HepG2 (cell line): ENCODE measurements around the gene SHISA5. TPM values are rescaled to one million over a fixed set of nuclear protein-coding genes. Genes with fewer than 3 reads are reported as not detected.

Source experiments
- ATAC-seq: fragments of 200-7000 bp; cut with Tn5 transposase; 3 replicates; pipeline ENCODE4 v1.9.1; 2020; ENCODE audit warnings: mild to moderate bottlenecking, moderate library complexity
- Bru-seq: library from RNA; stranded (reverse); fragments of 400-500 nt; gene quantifications from one replicate; lab custom pipeline; 2021; lab: Mats Ljungman, UMichigan
- BruChase-seq, 2 experiments: library from RNA; stranded (reverse); fragments of 400-500 nt; gene quantifications; one replicate each; lab custom pipeline; 2021; lab: Mats Ljungman, UMichigan
- BruUV-seq: library from RNA; stranded (reverse); fragments of 400-500 nt; replicated peaks from 2 replicates; lab custom pipeline; 2021; lab: Mats Ljungman, UMichigan
- CTCF ChIA-PET: fragments of 300-600 bp; formaldehyde crosslinking; extraction: SDS; loops from one replicate; lab custom pipeline; 2021; ENCODE audit warnings: low total read pairs, inconsistent platforms, low intra/inter-chr PET ratio; lab: Yijun Ruan, JAX
- POLR2A ChIA-PET: fragments of 350-600 bp; sonication (Branson Sonifier 250); formaldehyde crosslinking; loops from one replicate; lab custom pipeline; 2020; ENCODE audit warnings: antibody characterized with exemption, inconsistent platforms; lab: Yijun Ruan, JAX
- DNase-seq: peaks from one replicate; pipeline ENCODE4 v3.0.0-alpha.2; 2015; ENCODE audit warnings: low spot score
- FAIRE-seq: peaks from 3 replicates; lab custom pipeline; 2011; peaks lifted over from hg19 to GRCh38; lab: Jason Lieb, UNC
- H2AFZ ChIP-seq: one replicate; pipeline ENCODE4 v1.6.1; 2011; ENCODE audit warnings: low read length, inconsistent platforms
- H3K27ac ChIP-seq: fragments of 300-600 bp; 3 replicates; pipeline ENCODE4 v1.8.0; 2011; ENCODE audit warnings: mixed run types, mild to moderate bottlenecking, mixed read lengths, low read length, inconsistent platforms; ENCODE audit not compliant: insufficient read depth; ENCODE audit errors: extremely low read length
- H3K27me3 ChIP-seq, 2 experiments: fragments of 200-600 bp in 1 of 2; 2 replicates in 1 of 2; 3 replicates in 1 of 2; pipeline versions ENCODE4 v1.6.0 to v1.8.0; 2011; ENCODE audit warnings: low read length in 2 of 2, mild to moderate bottlenecking in 2 of 2, moderate library complexity in 2 of 2, inconsistent platforms in 1 of 2; ENCODE audit not compliant: insufficient read depth in 2 of 2, control insufficient read depth in 1 of 2
- H3K36me3 ChIP-seq, 2 experiments: fragments of 200-600 bp in 1 of 2; replicated peaks in 1 of 2; 2 replicates in 1 of 2; 3 replicates in 1 of 2; pipeline versions ENCODE4 v1.5.1 to v1.8.0; 2011; ENCODE audit warnings: low read length in 2 of 2, inconsistent platforms in 1 of 2; ENCODE audit not compliant: insufficient read depth in 2 of 2, control insufficient read depth in 1 of 2
- H3K4me1 ChIP-seq: 2 replicates; pipeline ENCODE4 v1.5.1; 2012; ENCODE audit warnings: low read length, inconsistent platforms; ENCODE audit not compliant: insufficient read depth
- H3K4me2 ChIP-seq: 2 replicates; pipeline ENCODE4 v1.6.0; 2011; ENCODE audit warnings: low read depth, low read length, inconsistent platforms
- H3K4me3 ChIP-seq, 3 experiments: fragments of 200-600 bp in 1 of 3; sonication (generic), shearing (Covaris generic) in 1 of 3; replicated peaks in 1 of 3; 2 replicates each; pipeline ENCODE4 v1.5.1; 2011 to 2016; ENCODE audit warnings: low read length in 3 of 3, inconsistent platforms in 2 of 3, low read depth in 2 of 3, mild to moderate bottlenecking in 2 of 3, control low read depth in 1 of 3, mixed read lengths in 1 of 3; ENCODE audit not compliant: insufficient read depth in 1 of 3
- H3K79me2 ChIP-seq: one replicate; pipeline ENCODE4 v1.6.1; 2011; ENCODE audit warnings: low read length, inconsistent platforms; ENCODE audit not compliant: insufficient read depth
- H3K9ac ChIP-seq: 2 replicates; pipeline ENCODE4 v1.6.0; 2011; ENCODE audit warnings: mild to moderate bottlenecking, low read depth, low read length, inconsistent platforms; ENCODE audit not compliant: insufficient read depth
- H3K9me3 ChIP-seq: 2 replicates; pipeline ENCODE4 v1.5.1; 2012; ENCODE audit warnings: mild to moderate bottlenecking, low read length
- H4K20me1 ChIP-seq: 2 replicates; pipeline ENCODE4 v1.6.0; 2011; ENCODE audit warnings: inconsistent platforms, mild to moderate bottlenecking, low read length, moderate library complexity; ENCODE audit not compliant: insufficient read depth
- ARNT2 ChIP-seq: sonication (generic); formaldehyde crosslinking; IDR thresholded peaks from 2 replicates; pipeline ENCODE4 v1.8.0; 2022; ENCODE audit warnings: mild to moderate bottlenecking, low read depth, missing genetic modification reagents, moderate library complexity
- CBX1 ChIP-seq: IDR thresholded peaks from one replicate; pipeline ENCODE4 v1.6.1; 2016; ENCODE audit warnings: antibody characterized with exemption, low read depth
- HOXA7 ChIP-seq: sonication (generic); formaldehyde crosslinking; IDR thresholded peaks from 2 replicates; pipeline ENCODE4 v1.8.1; 2022; ENCODE audit warnings: mild to moderate bottlenecking, missing genetic modification reagents, moderate library complexity
- SP4 ChIP-seq: sonication (generic); formaldehyde crosslinking; IDR thresholded peaks from 2 replicates; pipeline ENCODE4 v1.8.1; 2023; ENCODE audit warnings: mild to moderate bottlenecking, missing genetic modification reagents
- U2AF1 ChIP-seq: fragments of 200-400 bp; formaldehyde crosslinking; optimal IDR thresholded peaks from 2 replicates; pipeline ENCODE3; 2017; ENCODE audit warnings: mild to moderate bottlenecking, low read depth, low read length
- ZNF567 ChIP-seq: sonication (generic); formaldehyde crosslinking; IDR thresholded peaks from 2 replicates; pipeline ENCODE4 v1.8.1; 2023; ENCODE audit warnings: mild to moderate bottlenecking, missing genetic modification reagents, borderline replicate concordance
- ZNF691 ChIP-seq: sonication (generic); formaldehyde crosslinking; IDR thresholded peaks from 2 replicates; pipeline ENCODE4 v1.4.0; 2020; ENCODE audit warnings: missing genetic modification reagents, low read depth, mild to moderate bottlenecking, borderline replicate concordance
- WGBS: methylation state at CpG from one replicate; pipeline ENCODE4 v1.1.6; 2017; ENCODE audit warnings: low lambda C conversion rate; 5-methylcytosine and 5-hydroxymethylcytosine counted together
- in situ Hi-C: cut with HindIII; loops from 2 replicates; pipeline ENCODE4 v1.10.0; 2017; ENCODE audit warnings: low pct_unique_long_range_greater_than_20kb; ENCODE audit not compliant: extremely low pct_ligation_motif_present
- intact Hi-C: fragments of 100-400 bp; cut with micrococcal nuclease; formaldehyde crosslinking; loops from one replicate; pipeline ENCODE4 v1.10.0; 2022; ENCODE audit not compliant: unreplicated experiment
- long read RNA-seq, 2 experiments: library from RNA in 1 of 2; library from polyadenylated mRNA in 1 of 2; stranded (forward) in 1 of 2; unstranded in 1 of 2; transcript quantifications; one replicate each; pipeline ENCODE4 v2.0.0, GENCODE V29; 2019 to 2022
- polyA minus RNA-seq, 3 experiments: library from RNA; depleted of rRNA, polyadenylated mRNA; stranded (reverse); fragments of >200 nt; gene quantifications; 2 replicates each; pipeline ENCODE4 v1.2.3, GENCODE V29; 2011; ENCODE audit warnings: low replicate concordance in 1 of 3
- polyA plus RNA-seq, 8 experiments: library from polyadenylated mRNA; depleted of rRNA in 3 of 8; stranded (reverse) in 7 of 8; unstranded in 1 of 8; fragments of >200 nt; fragmentation: Illumina TruSeq in 4 of 8; extraction: Trizol in 4 of 8; gene quantifications; 2 replicates each; pipeline versions ENCODE4 v1.2.1 to v1.2.3, GENCODE V29; 2011 to 2016; ENCODE audit warnings: low read depth in 4 of 8, missing spikeins in 1 of 8, mixed read lengths in 1 of 8; ENCODE audit not compliant: insufficient read depth in 1 of 8
- total RNA-seq, 5 experiments: library from RNA; depleted of rRNA; stranded (reverse); fragments of >200 nt; fragmentation: Illumina TruSeq; extraction: Trizol; gene quantifications; 2 replicates each; pipeline ENCODE4 v1.2.3, GENCODE V29; 2016; ENCODE audit warnings: low read depth in 1 of 5
- TF ChIP-seq, protein P1 (sequence below): sonication (generic); formaldehyde crosslinking; conservative IDR thresholded peaks from 2 replicates; pipeline ENCODE4 v1.8.0; 2022; ENCODE audit warnings: low read depth, missing genetic modification reagents

The SHISA5 gene, protein sequence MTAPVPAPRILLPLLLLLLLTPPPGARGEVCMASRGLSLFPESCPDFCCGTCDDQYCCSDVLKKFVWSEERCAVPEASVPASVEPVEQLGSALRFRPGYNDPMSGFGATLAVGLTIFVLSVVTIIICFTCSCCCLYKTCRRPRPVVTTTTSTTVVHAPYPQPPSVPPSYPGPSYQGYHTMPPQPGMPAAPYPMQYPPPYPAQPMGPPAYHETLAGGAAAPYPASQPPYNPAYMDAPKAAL
- total RNA-seq (2016; rRNA removed; fragmentation: Illumina TruSeq; extraction: Trizol) (74.3 and 91.4 TPM in 2 replicates), polyA plus RNA-seq (2011; rRNA removed) (75.8 and 83.0 TPM in 2 replicates), polyA minus RNA-seq (2011; rRNA and poly(A)+ RNA removed; ENCODE audit: low replicate concordance) (147 and 175 TPM in 2 replicates), Bru-seq, nascent RNA (percentile 42 among the genes with signal in this experiment), BruChase-seq, experiment 1, labeled RNA remaining after a 6-hour chase (percentile 65 among the genes with signal in this experiment), BruChase-seq, experiment 2, labeled RNA remaining after a 2-hour chase (percentile 50 among the genes with signal in this experiment)
- total RNA-seq (2016; cell fraction: cytosol; rRNA removed; fragmentation: Illumina TruSeq; extraction: Trizol; ENCODE audit: low read depth): 90.2 and 104 TPM in 2 replicates
- total RNA-seq (2016; cell fraction: insoluble cytoplasmic fraction; rRNA removed; fragmentation: Illumina TruSeq; extraction: Trizol): 67.1 and 95.9 TPM in 2 replicates
- total RNA-seq (2016; cell fraction: membrane; rRNA removed; fragmentation: Illumina TruSeq; extraction: Trizol): 162 and 190 TPM in 2 replicates
- 45.3 and 51.5 TPM in 2 replicates for total RNA-seq (2016; cell fraction: nucleus; rRNA removed; fragmentation: Illumina TruSeq; extraction: Trizol)
- 82.9 and 103 TPM in 2 replicates for polyA plus RNA-seq (2011; cell fraction: cytosol; rRNA removed)
- polyA plus RNA-seq (2011; cell fraction: nucleus; rRNA removed): 54.8 and 59.4 TPM in 2 replicates
- polyA plus RNA-seq (2012): 68.4 and 68.8 TPM in 2 replicates
- polyA plus RNA-seq (2016; cell fraction: cytosol; fragmentation: Illumina TruSeq; extraction: Trizol; ENCODE audit: low read depth): 116 and 135 TPM in 2 replicates
- 71.7 and 96.4 TPM in 2 replicates for polyA plus RNA-seq (2016; cell fraction: insoluble cytoplasmic fraction; fragmentation: Illumina TruSeq; extraction: Trizol; ENCODE audit: low read depth)
- polyA plus RNA-seq (2016; cell fraction: membrane; fragmentation: Illumina TruSeq; extraction: Trizol; ENCODE audit: low read depth): 203 and 209 TPM in 2 replicates
- 89.8 and 103 TPM in 2 replicates for polyA plus RNA-seq (2016; cell fraction: nucleus; fragmentation: Illumina TruSeq; extraction: Trizol; ENCODE audit: insufficient read depth, low read depth)
- polyA minus RNA-seq (2011; cell fraction: cytosol; rRNA and poly(A)+ RNA removed): 34.9 and 49.9 TPM in 2 replicates
- 11.2 and 15.8 TPM in 2 replicates for polyA minus RNA-seq (2011; cell fraction: nucleus; rRNA and poly(A)+ RNA removed)
- long read RNA-seq, experiment 1, transcript SHISA5-201 (6 exons, 2,369 nt): minor isoform, 8 of 184 reads
- long read RNA-seq, experiment 1, transcript SHISA5-206 (4 exons, 1,839 nt): major isoform, 95 of 184 reads
- long read RNA-seq, experiment 1, transcript SHISA5-212 (4 exons, 1,739 nt): minor isoform, 41 of 184 reads
- long read RNA-seq, experiment 1, partial matches to known transcripts: 6 of 184 reads
- long read RNA-seq, experiment 1, other reads (novel, unspliced or antisense): 33 of 184 reads
- long read RNA-seq, experiment 2, transcript SHISA5-212 (4 exons, 1,739 nt): minor isoform, 19 of 215 reads
- long read RNA-seq, experiment 2, transcript SHISA5-206 (4 exons, 1,839 nt): major isoform, 82 of 215 reads
- long read RNA-seq, experiment 2, transcript SHISA5-201 (6 exons, 2,369 nt): minor isoform, 12 of 215 reads
- long read RNA-seq, experiment 2, partial matches to known transcripts: 8 of 215 reads
- long read RNA-seq, experiment 2, other reads (novel, unspliced or antisense): 93 of 215 reads

GRCh38 chr3:48504051-48504946 is at the start of gene SHISA5:
Gene SHISA5, minus strand, starts transcription at chr3:48504174. Its CDS starts 80 bp downstream, at chr3:48504094.
- in situ Hi-C loops (loop anchor here (5.0 kb wide), 1 partner anchor 37 kb away; a partner anchor contains a TSS), intact Hi-C loops (no loop called here)
- FAIRE-seq (no peak), ATAC-seq (peak; percentile 55), DNase-seq (no peak)
- no peaks in the 10 kb centered on the region for H3K79me2 ChIP-seq
- peaks cover 46% of the 10 kb centered on the region for H3K4me1 ChIP-seq
- no peaks in the 10 kb centered on the region for H3K36me3 ChIP-seq
- CTCF ChIA-PET: no interaction called here
- H3K27me3 ChIP-seq: peaks cover 0 to 8% of the 10 kb centered on the region in 2 experiments; a peak in 1 of 5 replicates
- H2AFZ ChIP-seq: no peak within 1 kb of the TSS
- no TSS peak for BruUV-seq
- no peaks in the 10 kb centered on the region for H3K9me3 ChIP-seq
- POLR2A ChIA-PET: interaction anchor here (1.0 to 1.5 kb wide), 3 partner anchors 31 to 65 kb away, joined by 3 to 12 read pairs (median 3); partner anchors contain the start of genes ATRIP, CCDC51 and TMA7
- H3K27ac ChIP-seq: no peak within 1 kb of the TSS
- H3K4me3 ChIP-seq: peak within 1 kb of the TSS; percentile 59 to 77 (median 71)
- peak within 1 kb of the TSS; percentile 49; the same call in 1 of the 2 replicates for H3K9ac ChIP-seq
- WGBS: 8% methylated on average over 34 of the region's 66 CpGs
- no peaks in the 10 kb centered on the region for H4K20me1 ChIP-seq
- peak within 1 kb of the TSS; percentile 92 for H3K4me2 ChIP-seq
- TF ChIP-seq U2AF1 (no peak), ZNF567 (no peak), CBX1 (no peak), ARNT2 (peak; percentile 46; the same call in 1 of the 2 replicates), ZNF691 (CRISPR knock-in tag) (no peak), SP4 (0 out of 2 replicates have a peak, but pooled peaks have one; percentile 5), HOXA7 (CRISPR knock-in tag) (no peak)
- TF ChIP-seq, protein P1, sequence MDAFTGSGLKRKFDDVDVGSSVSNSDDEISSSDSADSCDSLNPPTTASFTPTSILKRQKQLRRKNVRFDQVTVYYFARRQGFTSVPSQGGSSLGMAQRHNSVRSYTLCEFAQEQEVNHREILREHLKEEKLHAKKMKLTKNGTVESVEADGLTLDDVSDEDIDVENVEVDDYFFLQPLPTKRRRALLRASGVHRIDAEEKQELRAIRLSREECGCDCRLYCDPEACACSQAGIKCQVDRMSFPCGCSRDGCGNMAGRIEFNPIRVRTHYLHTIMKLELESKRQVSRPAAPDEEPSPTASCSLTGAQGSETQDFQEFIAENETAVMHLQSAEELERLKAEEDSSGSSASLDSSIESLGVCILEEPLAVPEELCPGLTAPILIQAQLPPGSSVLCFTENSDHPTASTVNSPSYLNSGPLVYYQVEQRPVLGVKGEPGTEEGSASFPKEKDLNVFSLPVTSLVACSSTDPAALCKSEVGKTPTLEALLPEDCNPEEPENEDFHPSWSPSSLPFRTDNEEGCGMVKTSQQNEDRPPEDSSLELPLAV (CRISPR knock-in tag): no peak
